ENCODE results near the gene ENC1. TPM values are rescaled to one million over a fixed set of nuclear protein-coding genes. Genes with fewer than 3 reads are reported as not detected.

Gene ENC1
- total RNA-seq, 1 donor from 2014 or later: 71.7 TPM

DNA sequence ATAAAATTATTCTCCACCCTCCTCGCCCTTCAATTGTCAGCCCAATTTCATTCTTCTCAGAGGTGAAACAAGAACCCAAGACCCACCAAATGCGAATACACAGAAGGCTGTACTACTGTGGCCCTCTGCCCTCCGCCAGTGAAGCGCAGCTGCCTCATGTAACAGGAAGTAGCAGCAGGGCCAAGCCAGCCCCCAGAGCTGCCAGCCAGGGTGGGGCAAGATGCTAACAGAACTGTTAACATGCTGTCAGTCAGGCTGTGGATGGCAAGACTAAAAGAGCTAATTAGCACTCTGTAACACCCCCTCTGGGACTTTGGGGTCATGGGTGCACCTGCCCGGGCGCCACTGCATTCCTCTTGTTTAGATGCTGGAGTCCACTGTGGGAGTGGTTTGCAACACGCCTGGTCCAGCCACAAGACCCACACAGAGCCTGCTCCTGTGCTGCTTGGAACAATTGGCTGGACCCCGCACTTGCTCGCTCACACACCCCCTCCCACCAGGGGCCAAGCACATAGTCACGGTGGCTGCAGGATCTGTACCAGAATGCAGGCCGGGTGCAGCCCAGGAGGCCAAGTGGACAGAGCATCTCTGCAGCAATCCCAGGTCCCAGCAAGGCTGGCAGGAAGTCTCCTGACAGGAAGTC, 30.0 kb upstream of the ENC1 start:
- no peak for TF ChIP-seq CTCF (IDR thresholded peaks at IDR 0.05; ENCODE audit: unreplicated experiment)
- H3K4me1 Mint-ChIP-seq (ENCODE audit: low read depth): peaks cover 8% of the 10 kb centered on the region
- H3K9me3 Mint-ChIP-seq (ENCODE audit: low read depth): no peaks in the 10 kb centered on the region
- H3K27me3 Mint-ChIP-seq: peaks cover 6% of the 10 kb centered on the region
- H3K4me3 Mint-ChIP-seq (ENCODE audit: low read depth): no peak overlapping the region
- no peaks in the 10 kb centered on the region for H3K36me3 Mint-ChIP-seq (ENCODE audit: insufficient read depth)
- DNase-seq (ENCODE audit: low spot score, unreplicated experiment): no peak
- H3K27ac Mint-ChIP-seq: no peak overlapping the region

GRCh38 chr5:74669821-74670220, 29.3 kb upstream of the ENC1 start:
- no peak overlapping the region for H3K27ac Mint-ChIP-seq
- no peak for DNase-seq (ENCODE audit: low spot score, unreplicated experiment)
- H3K36me3 Mint-ChIP-seq (ENCODE audit: insufficient read depth): no peaks in the 10 kb centered on the region
- TF ChIP-seq CTCF (IDR thresholded peaks at IDR 0.05; ENCODE audit: unreplicated experiment): no peak
- H3K27me3 Mint-ChIP-seq: peaks cover 6% of the 10 kb centered on the region
- peaks cover 8% of the 10 kb centered on the region for H3K4me1 Mint-ChIP-seq (ENCODE audit: low read depth)
- H3K9me3 Mint-ChIP-seq (ENCODE audit: low read depth): no peaks in the 10 kb centered on the region
- no peak overlapping the region for H3K4me3 Mint-ChIP-seq (ENCODE audit: low read depth)

DNA sequence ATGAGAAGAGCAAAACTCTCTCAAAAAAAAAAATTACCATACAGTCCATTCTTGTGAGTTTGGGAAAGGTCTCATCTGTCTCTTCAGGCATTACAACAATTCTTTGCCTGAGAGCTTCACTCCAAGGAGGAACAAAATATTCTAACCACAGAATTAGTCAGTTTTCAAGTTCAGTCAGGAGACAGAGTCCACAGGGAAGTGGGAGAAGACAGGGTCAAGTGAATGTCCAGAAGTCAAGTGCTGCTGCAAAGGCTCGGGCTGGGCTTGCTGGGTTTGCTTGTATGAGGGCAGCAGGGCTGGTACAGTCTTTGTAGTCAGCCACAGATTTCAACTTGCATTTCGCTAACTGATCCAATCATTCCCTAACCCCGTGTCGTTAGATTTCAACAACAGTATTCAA, 26.9 kb upstream of the ENC1 start:
- no peak for TF ChIP-seq CTCF (IDR thresholded peaks at IDR 0.05; ENCODE audit: unreplicated experiment)
- no peak for DNase-seq (ENCODE audit: low spot score, unreplicated experiment)
- Mint-ChIP-seq H3K27ac (no peak overlapping the region), H3K9me3 (ENCODE audit: low read depth) (no peaks in the 10 kb centered on the region), H3K36me3 (ENCODE audit: insufficient read depth) (no peaks in the 10 kb centered on the region), H3K4me3 (ENCODE audit: low read depth) (no peak overlapping the region), H3K27me3 (peaks cover 4% of the 10 kb centered on the region), H3K4me1 (ENCODE audit: low read depth) (peaks cover 8% of the 10 kb centered on the region)

- Mint-ChIP-seq H3K4me3 (ENCODE audit: low read depth) (no peak overlapping the region), H3K27me3 (peaks cover under 1% of the 10 kb centered on the region), H3K9me3 (ENCODE audit: low read depth) (no peaks in the 10 kb centered on the region), H3K27ac (no peak overlapping the region), H3K4me1 (ENCODE audit: low read depth) (peaks cover 13% of the 10 kb centered on the region), H3K36me3 (ENCODE audit: insufficient read depth) (no peaks in the 10 kb centered on the region)
- no peak for DNase-seq (ENCODE audit: low spot score, unreplicated experiment)
- TF ChIP-seq CTCF (IDR thresholded peaks at IDR 0.05; ENCODE audit: unreplicated experiment): no peak
Measured at GRCh38 chr5:74665816-74666215, 25.3 kb upstream of the ENC1 start.

- no peaks in the 10 kb centered on the region for H3K9me3 Mint-ChIP-seq (ENCODE audit: low read depth)
- H3K4me1 Mint-ChIP-seq (ENCODE audit: low read depth): peaks cover 12% of the 10 kb centered on the region
- H3K27me3 Mint-ChIP-seq: peaks cover 3% of the 10 kb centered on the region
- TF ChIP-seq CTCF (IDR thresholded peaks at IDR 0.05; ENCODE audit: unreplicated experiment): no peak
- no peak overlapping the region for H3K27ac Mint-ChIP-seq
- H3K4me3 Mint-ChIP-seq (ENCODE audit: low read depth): no peak overlapping the region
- DNase-seq (ENCODE audit: low spot score, unreplicated experiment): no peak
- no peaks in the 10 kb centered on the region for H3K36me3 Mint-ChIP-seq (ENCODE audit: insufficient read depth)
Measured at GRCh38 chr5:74665273-74665672, 24.7 kb upstream of the ENC1 start.
